Renal pelvis (tissue), 12 donors: ENCODE data around the gene ACKR4. TPM values are rescaled to one million over a fixed set of nuclear protein-coding genes. Genes with fewer than 3 reads are reported as not detected.
"Not testable (repeated sequence)": the region's sequence is repeated elsewhere in the genome, so short reads cannot be mapped to it uniquely, and the experiment has no call there.

Experiments
- DNase-seq: peaks from one replicate; pipeline ENCODE4 v3.0.0-alpha.2; 2013
- long read RNA-seq, 16 experiments: transcript quantifications; one replicate each; lab custom pipeline, GENCODE V29; 2026
- polyA plus RNA-seq, 3 donors: library from polyadenylated mRNA; unstranded; fragments of 120-200 nt; gene quantifications; one replicate each; pipeline ENCODE4 v1.2.1, GENCODE V29; 2013; ENCODE audit not compliant: insufficient read length in 3 of 3

The ACKR4 gene
- polyA plus RNA-seq, result 1 to 10 TPM; 1.3 to 3.1 (median 1.3) TPM
- long read RNA-seq, donor 1, partial matches to known transcripts, result 0 of 2 reads
- long read RNA-seq, donor 1, other reads (novel, unspliced or antisense), result 0 of 2 reads
- long read RNA-seq, donor 2, partial matches to known transcripts, result 0 of 1 reads
- long read RNA-seq, donor 2, other reads (novel, unspliced or antisense), result 0 of 1 reads
- long read RNA-seq, donor 3, partial matches to known transcripts, result 0 of 1 reads
- long read RNA-seq, donor 3, other reads (novel, unspliced or antisense), result 0 of 1 reads
- long read RNA-seq, donor 4, result 0 reads
- long read RNA-seq, donor 5, result 0 reads
- long read RNA-seq, donor 6, partial matches to known transcripts, result 0 of 2 reads
- long read RNA-seq, donor 6, other reads (novel, unspliced or antisense), result 0 of 2 reads
- long read RNA-seq, donor 7, partial matches to known transcripts, result 0 of 3 reads
- long read RNA-seq, donor 7, other reads (novel, unspliced or antisense), result 0 of 3 reads
- long read RNA-seq, donor 8, partial matches to known transcripts, result 0 of 2 reads
- long read RNA-seq, donor 8, other reads (novel, unspliced or antisense), result 0 of 2 reads
- long read RNA-seq, donor 9, partial matches to known transcripts, result 0 of 1 reads
- long read RNA-seq, donor 9, other reads (novel, unspliced or antisense), result 0 of 1 reads
- long read RNA-seq, donor 10, partial matches to known transcripts, result 0 of 1 reads
- long read RNA-seq, donor 10, other reads (novel, unspliced or antisense), result 0 of 1 reads
- long read RNA-seq, donor 11, result 0 reads
- long read RNA-seq, donor 12, result 0 reads
- long read RNA-seq, donor 13, partial matches to known transcripts, result 0 of 1 reads
- long read RNA-seq, donor 13, other reads (novel, unspliced or antisense), result 0 of 1 reads
- long read RNA-seq, donor 14, result 0 reads
- long read RNA-seq, donor 15, transcript ACKR4-201 (2 exons, 1,914 nt), result major isoform, 5 of 5 reads
- long read RNA-seq, donor 15, partial matches to known transcripts, result 0 of 5 reads
- long read RNA-seq, donor 15, other reads (novel, unspliced or antisense), result 0 of 5 reads
- long read RNA-seq, donor 16, result 0 reads

DNA sequence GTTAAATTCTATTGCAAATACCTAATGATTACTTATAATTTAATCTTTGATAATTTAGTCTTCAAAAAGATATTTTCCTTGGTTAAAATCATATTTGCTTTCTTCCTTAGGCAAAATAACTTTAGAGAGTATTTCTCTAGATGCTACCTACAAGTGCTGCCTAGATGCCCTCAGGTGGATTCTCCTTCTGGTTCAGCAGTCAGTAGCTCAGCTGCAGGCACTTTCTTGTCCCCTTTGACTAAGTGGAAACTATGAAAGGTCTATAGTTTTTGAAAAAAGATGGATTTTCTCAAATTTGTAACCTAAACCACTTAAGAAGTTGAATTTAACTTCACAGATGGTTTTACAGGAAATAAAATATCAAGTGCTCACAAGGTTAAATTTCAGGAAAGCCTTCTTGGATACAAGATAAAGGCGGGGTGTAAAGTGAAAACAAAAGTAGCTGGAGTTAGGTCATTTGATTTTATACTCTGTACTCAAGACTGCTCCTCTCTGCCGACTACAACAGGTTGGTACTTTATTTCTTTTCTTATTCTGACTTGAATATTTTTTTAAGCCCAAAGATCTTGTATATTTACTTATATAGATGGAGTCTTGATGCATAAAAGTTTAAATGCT lies at the start of gene ACKR4:
Gene ACKR4, plus strand, starts transcription at position 455 of the 618 bp plus-strand sequence. CDS start 3,128 bp downstream, outside the sequence.
- DNase-seq, result no peak

GRCh38 chr3:132549169-132549568 lies 47.9 kb upstream of the ACKR4 start:
- DNase-seq, result no peak

GRCh38 chr3:132549890-132550578 lies 47.0 kb upstream of the ACKR4 start:
- DNase-seq, result no peak

DNA sequence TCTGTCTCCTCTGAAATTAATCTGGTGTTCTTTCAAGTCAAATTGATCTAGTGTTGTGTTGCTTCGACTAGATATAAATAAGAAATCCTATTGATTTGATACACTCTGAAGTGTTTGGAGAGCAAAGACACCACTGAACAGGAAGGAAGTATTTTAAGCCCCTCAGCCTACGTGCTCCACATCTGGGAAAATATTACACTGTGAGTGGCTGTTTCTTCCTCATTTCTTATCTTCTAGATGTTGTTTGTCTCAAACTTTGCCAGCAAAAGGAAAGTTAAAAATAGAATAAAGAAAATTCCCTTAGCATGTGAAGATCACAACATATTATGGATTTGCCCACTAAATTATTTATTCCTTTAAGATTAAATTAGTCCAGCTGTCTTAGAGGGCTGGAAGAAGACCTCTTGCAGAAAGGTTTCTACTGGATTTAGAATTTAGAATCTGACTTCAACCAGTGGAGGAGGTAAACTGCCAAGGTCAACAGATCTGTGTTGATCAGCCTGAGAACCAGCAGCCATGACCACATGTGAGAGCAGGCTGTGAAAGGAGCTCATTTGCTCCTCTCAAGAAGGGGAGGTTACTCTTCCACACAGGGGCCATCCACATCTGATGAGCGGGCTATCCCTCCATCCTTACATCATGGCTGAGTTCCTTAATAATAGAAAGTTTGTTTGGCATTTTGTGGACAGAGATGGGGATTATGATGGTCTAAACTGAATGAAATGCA lies 46.3 kb upstream of the ACKR4 start:
- no peak for DNase-seq

- no peak for DNase-seq
Measured at GRCh38 chr3:132553826-132554225, 43.2 kb upstream of the ACKR4 start.

- DNase-seq, result no peak
Measured at GRCh38 chr3:132554437-132554836, 42.6 kb upstream of the ACKR4 start.

DNA sequence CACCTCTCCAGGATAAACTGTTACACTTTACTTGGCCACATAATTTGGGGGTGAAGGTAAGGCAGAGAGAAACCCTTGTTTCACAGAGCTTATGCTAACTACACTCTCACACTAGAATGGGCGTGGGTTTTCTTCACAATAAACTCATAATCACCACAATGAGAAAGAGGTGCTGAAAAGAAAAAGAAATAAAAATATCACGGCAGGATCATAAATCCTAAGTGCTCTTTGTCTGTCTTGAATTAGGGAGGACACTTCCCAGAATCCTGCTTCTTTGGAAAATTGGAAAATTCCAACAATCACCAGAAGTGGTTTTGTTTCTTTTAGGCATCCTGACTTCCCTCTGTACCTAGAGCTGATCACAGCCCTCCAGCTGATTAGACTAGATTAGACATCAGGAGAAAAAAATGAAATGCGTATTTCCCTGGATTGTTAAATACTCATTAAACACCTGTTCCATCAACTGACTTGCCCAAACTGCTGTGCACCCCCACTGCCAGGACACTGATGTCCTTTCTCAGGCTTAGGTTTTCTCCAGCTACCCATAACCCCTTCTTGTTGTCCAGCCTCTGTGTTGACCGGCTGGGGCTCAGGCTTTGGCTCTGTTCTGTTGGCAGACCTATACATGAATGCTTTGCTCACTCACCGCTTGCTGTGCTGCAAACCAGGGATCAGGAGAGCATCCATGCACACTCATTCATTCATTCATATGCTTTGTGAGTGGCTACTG lies 41.6 kb upstream of the ACKR4 start:
- no peak for DNase-seq

- DNase-seq, result not testable (repeated sequence)
Measured at GRCh38 chr3:132556036-132556386, 41.1 kb upstream of the ACKR4 start.

- DNase-seq, result no peak
Measured at GRCh38 chr3:132556508-132557159, 40.4 kb upstream of the ACKR4 start.

DNA sequence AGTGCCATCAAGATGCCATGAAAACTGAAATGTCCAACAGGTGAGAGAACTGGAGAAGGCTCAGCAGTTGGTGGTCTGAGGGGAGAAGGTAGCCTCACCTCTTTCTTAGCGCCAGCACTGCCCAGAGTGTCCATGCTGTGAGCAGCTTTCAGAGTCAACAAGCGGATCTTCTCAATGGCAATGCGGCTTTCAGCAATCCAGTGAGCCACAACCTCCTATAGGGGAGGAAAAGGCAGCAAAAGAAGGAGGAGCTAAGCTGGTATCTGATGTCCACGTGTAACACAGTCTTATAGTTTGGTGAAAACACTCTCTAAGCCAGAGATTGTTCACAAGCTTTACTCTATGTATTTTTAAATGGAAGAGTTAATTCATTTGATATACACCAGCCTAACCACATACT lies 36.1 kb upstream of the ACKR4 start:
- no peak for DNase-seq

- DNase-seq, result no peak
Measured at GRCh38 chr3:132563420-132564069, 33.5 kb upstream of the ACKR4 start.

DNA sequence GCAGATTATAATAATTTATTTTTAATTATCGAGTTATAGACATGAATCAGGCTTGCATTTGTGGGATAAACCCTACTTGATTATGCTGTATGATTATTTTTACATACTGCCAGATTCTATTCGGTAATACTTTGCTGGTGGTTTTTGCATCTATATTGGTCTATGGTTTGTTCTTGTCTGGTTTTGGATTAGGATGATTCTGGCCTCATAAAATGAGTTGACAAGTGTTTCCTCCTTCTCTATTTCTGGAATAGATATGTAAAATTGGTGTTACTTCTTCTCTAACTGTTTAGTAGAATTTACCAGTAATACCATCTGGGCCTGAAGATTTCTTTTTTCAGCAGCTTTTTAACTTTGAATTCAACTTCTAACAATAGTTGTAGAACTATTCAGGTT lies 33.0 kb upstream of the ACKR4 start:
- no peak for DNase-seq

- no peak for DNase-seq
Measured at GRCh38 chr3:132568422-132568821, 28.6 kb upstream of the ACKR4 start.

DNA sequence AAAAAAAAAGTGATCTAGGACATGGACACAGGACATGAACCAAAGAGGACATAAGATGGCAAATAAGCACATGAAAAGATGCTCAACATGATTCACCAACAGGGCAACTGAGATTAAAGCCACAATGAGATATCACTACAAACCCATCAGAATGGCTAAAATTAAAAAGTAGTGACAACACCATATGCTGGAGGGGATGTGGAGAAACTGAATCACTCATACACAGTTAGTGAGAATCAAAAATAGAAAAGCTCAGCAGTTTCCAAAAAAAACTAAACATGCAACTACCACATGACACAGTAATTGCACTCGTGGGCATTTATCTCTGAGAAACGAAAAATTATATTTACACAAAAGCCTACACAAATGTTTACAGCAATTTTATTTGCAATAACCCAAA lies 27.9 kb upstream of the ACKR4 start:
- DNase-seq, result no peak

- DNase-seq, result no peak
Measured at GRCh38 chr3:132569580-132569979, 27.5 kb upstream of the ACKR4 start.

DNA sequence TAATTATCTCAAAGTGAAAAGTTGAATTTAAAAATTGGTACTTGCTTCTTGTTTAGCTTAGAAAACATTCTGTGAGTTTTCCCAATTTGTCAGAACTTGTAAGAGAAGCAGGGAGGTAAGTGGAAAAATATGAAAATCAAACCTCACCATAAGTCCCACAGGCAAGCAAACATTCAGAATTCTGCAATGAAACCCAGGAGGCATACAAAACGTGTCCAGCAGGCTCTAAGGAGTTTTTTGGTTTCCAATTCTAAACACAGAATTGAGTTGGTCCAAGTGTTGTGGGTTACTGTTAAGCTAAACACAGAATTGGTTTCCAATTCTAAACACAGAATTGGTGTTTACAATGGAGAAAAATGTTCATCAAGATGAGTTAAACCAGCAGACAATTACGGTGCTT lies 27.1 kb upstream of the ACKR4 start:
- no peak for DNase-seq

- DNase-seq, result no peak
Measured at GRCh38 chr3:132573797-132574211, 23.3 kb upstream of the ACKR4 start.

DNA sequence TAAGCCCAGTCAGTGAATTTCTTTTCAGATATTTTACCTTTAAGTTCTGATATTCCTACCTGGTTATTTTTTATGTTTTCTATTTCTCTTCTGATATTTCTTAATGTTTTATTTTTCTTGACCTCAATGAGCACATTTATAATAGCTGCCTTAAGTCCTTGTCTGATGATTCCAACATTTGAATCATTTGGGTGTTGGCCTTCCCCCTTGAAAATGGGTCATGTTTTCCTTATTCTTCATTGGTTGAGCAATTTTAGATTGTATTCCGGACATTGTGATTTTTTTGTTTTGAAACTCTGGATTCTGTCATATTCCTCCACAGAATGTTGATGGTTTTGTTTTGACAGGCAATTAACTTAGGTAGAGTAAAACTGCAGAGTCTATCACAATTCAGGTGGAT lies 9.7 kb upstream of the ACKR4 start:
- DNase-seq, result no peak

DNA sequence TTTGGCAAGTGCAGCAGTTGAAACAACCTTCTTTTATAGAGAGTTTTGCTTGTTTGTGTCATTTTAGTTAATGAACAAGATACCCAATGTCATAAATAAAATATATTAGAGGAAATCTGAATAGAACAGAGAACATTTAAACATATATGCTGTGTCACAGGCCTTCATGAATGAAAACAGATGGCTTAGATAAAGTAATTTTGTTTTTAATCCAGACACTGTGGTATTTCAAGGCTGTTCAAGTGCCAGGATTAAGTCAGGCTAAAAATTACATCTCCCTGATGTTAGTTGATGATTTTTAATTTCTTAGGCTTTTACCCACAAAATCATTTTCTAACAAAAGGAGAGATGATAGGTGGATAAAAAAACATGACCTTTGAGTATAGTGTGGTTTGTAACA lies 4.9 kb upstream of the ACKR4 start:
- peak; percentile 3 for DNase-seq
